ENCODE results near the gene TBRG1.
A peak's percentile ranks its signal among the peaks of the same experiment; 100 is the strongest.

The TBRG1 gene

GRCh38 chr11:124622531-124623451 is at the start of gene TBRG1:
Gene TBRG1 (plus strand): TSS chr11:124622864. CDS start chr11:124623084, 220 bp downstream.
- DNase-seq (ENCODE audit: low spot score in 2 of 2) (peak; percentile 53 to 56), ATAC-seq (ENCODE audit: low read depth) (peak; percentile 93)
- Mint-ChIP-seq H3K36me3 (peaks cover 14% of the 10 kb centered on the region), H3K27ac (peak within 1 kb of the TSS; percentile 89), H3K9me3 (no peaks in the 10 kb centered on the region), H3K4me1 (peaks cover 18% of the 10 kb centered on the region), H3K4me3 (peak within 1 kb of the TSS; percentile 89), H3K27me3 (peaks cover 7% of the 10 kb centered on the region)

- H3K27ac Mint-ChIP-seq: no peak overlapping the region
- no peak for ATAC-seq (ENCODE audit: low read depth)
Measured at GRCh38 chr11:124577716-124578427, 44.8 kb upstream of the TBRG1 start.

GRCh38 chr11:124578761-124579160 is 43.9 kb upstream of the TBRG1 start:
- Mint-ChIP-seq H3K27me3 (peaks cover 4% of the 10 kb centered on the region), H3K36me3 (no peaks in the 10 kb centered on the region), H3K9me3 (no peaks in the 10 kb centered on the region), H3K27ac (no peak overlapping the region), H3K4me3 (no peak overlapping the region), H3K4me1 (no peaks in the 10 kb centered on the region)
- DNase-seq (ENCODE audit: low spot score in 2 of 2): no peak
- ATAC-seq (ENCODE audit: low read depth): no peak

More at GRCh38 chr11:124577716-124578427, 44.8 kb upstream of the TBRG1 start:
- H3K4me3 Mint-ChIP-seq: no peak overlapping the region
- H3K9me3 Mint-ChIP-seq: no peaks in the 10 kb centered on the region
- peaks cover 4% of the 10 kb centered on the region for H3K27me3 Mint-ChIP-seq
- no peak for DNase-seq (ENCODE audit: low spot score in 2 of 2)
- H3K4me1 Mint-ChIP-seq: no peaks in the 10 kb centered on the region
- H3K36me3 Mint-ChIP-seq: no peaks in the 10 kb centered on the region

GRCh38 chr11:124581817-124582216 is 40.8 kb upstream of the TBRG1 start:
- ATAC-seq (ENCODE audit: low read depth) (no peak), DNase-seq (ENCODE audit: low spot score in 2 of 2) (no peak)
- Mint-ChIP-seq H3K27me3 (peaks cover 6% of the 10 kb centered on the region), H3K36me3 (no peaks in the 10 kb centered on the region), H3K27ac (no peak overlapping the region), H3K4me1 (peaks cover 2% of the 10 kb centered on the region), H3K4me3 (no peak overlapping the region), H3K9me3 (no peaks in the 10 kb centered on the region)

GRCh38 chr11:124582565-124582964 is 40.1 kb upstream of the TBRG1 start:
- peaks cover 12% of the 10 kb centered on the region for H3K27me3 Mint-ChIP-seq

GRCh38 chr11:124583781-124584180 is 38.9 kb upstream of the TBRG1 start:
- Mint-ChIP-seq H3K9me3 (no peaks in the 10 kb centered on the region), H3K27ac (no peak overlapping the region), H3K36me3 (no peaks in the 10 kb centered on the region), H3K4me3 (no peak overlapping the region), H3K27me3 (peaks cover 12% of the 10 kb centered on the region), H3K4me1 (peaks cover 2% of the 10 kb centered on the region)
- DNase-seq (ENCODE audit: low spot score in 2 of 2) (no peak), ATAC-seq (ENCODE audit: low read depth) (no peak)

More at GRCh38 chr11:124582565-124582964, 40.1 kb upstream of the TBRG1 start:
- H3K4me1 Mint-ChIP-seq: peaks cover 2% of the 10 kb centered on the region
- no peaks in the 10 kb centered on the region for H3K36me3 Mint-ChIP-seq
- no peak for ATAC-seq (ENCODE audit: low read depth)
- H3K9me3 Mint-ChIP-seq: no peaks in the 10 kb centered on the region
- no peak overlapping the region for H3K4me3 Mint-ChIP-seq
- H3K27ac Mint-ChIP-seq: no peak overlapping the region
- DNase-seq (ENCODE audit: low spot score in 2 of 2): no peak

- Mint-ChIP-seq H3K27me3 (peaks cover 12% of the 10 kb centered on the region), H3K27ac (no peak overlapping the region), H3K4me3 (no peak overlapping the region), H3K9me3 (no peaks in the 10 kb centered on the region), H3K4me1 (peaks cover 2% of the 10 kb centered on the region), H3K36me3 (no peaks in the 10 kb centered on the region)
- ATAC-seq (ENCODE audit: low read depth): no peak
- no peak for DNase-seq (ENCODE audit: low spot score in 2 of 2)
Measured at GRCh38 chr11:124584681-124585372, 37.8 kb upstream of the TBRG1 start.

GRCh38 chr11:124586238-124586860 is 36.3 kb upstream of the TBRG1 start:
- peak; percentile 51 for ATAC-seq (ENCODE audit: low read depth)
- H3K9me3 Mint-ChIP-seq: no peaks in the 10 kb centered on the region
- no peak overlapping the region for H3K4me3 Mint-ChIP-seq
- peaks cover 2% of the 10 kb centered on the region for H3K4me1 Mint-ChIP-seq
- H3K27me3 Mint-ChIP-seq: peaks cover 12% of the 10 kb centered on the region
- no peaks in the 10 kb centered on the region for H3K36me3 Mint-ChIP-seq
- peak; percentile 24 to 43 for DNase-seq (ENCODE audit: low spot score in 2 of 2)
- no peak overlapping the region for H3K27ac Mint-ChIP-seq

GRCh38 chr11:124591430-124591829 is 31.2 kb upstream of the TBRG1 start:
- Mint-ChIP-seq H3K9me3 (no peaks in the 10 kb centered on the region), H3K4me3 (no peak overlapping the region), H3K27me3 (peaks cover 7% of the 10 kb centered on the region), H3K36me3 (no peaks in the 10 kb centered on the region), H3K27ac (no peak overlapping the region), H3K4me1 (no peaks in the 10 kb centered on the region)
- DNase-seq (ENCODE audit: low spot score in 2 of 2): no peak
- no peak for ATAC-seq (ENCODE audit: low read depth)

GRCh38 chr11:124592627-124593026 is 30.0 kb upstream of the TBRG1 start:
- Mint-ChIP-seq H3K36me3 (no peaks in the 10 kb centered on the region), H3K27ac (no peak overlapping the region), H3K9me3 (no peaks in the 10 kb centered on the region), H3K4me1 (no peaks in the 10 kb centered on the region), H3K27me3 (no peaks in the 10 kb centered on the region), H3K4me3 (no peak overlapping the region)
- ATAC-seq (ENCODE audit: low read depth) (no peak), DNase-seq (ENCODE audit: low spot score in 2 of 2) (no peak)

GRCh38 chr11:124595302-124595701 is 27.4 kb upstream of the TBRG1 start:
- H3K4me1 Mint-ChIP-seq: no peaks in the 10 kb centered on the region
- no peak overlapping the region for H3K27ac Mint-ChIP-seq
- H3K9me3 Mint-ChIP-seq: no peaks in the 10 kb centered on the region
- no peaks in the 10 kb centered on the region for H3K27me3 Mint-ChIP-seq
- no peak overlapping the region for H3K4me3 Mint-ChIP-seq
- DNase-seq (ENCODE audit: low spot score in 2 of 2): no peak
- ATAC-seq (ENCODE audit: low read depth): no peak
- H3K36me3 Mint-ChIP-seq: no peaks in the 10 kb centered on the region

- Mint-ChIP-seq H3K36me3 (no peaks in the 10 kb centered on the region), H3K4me1 (no peaks in the 10 kb centered on the region), H3K9me3 (no peaks in the 10 kb centered on the region), H3K27ac (no peak overlapping the region), H3K27me3 (peaks cover 6% of the 10 kb centered on the region), H3K4me3 (no peak overlapping the region)
- DNase-seq (ENCODE audit: low spot score in 2 of 2): no peak
- ATAC-seq (ENCODE audit: low read depth): no peak
Measured at GRCh38 chr11:124597626-124598025, 25.0 kb upstream of the TBRG1 start.

GRCh38 chr11:124600621-124601320 is 21.9 kb upstream of the TBRG1 start:
- H3K27me3 Mint-ChIP-seq: peaks cover 12% of the 10 kb centered on the region
- no peaks in the 10 kb centered on the region for H3K9me3 Mint-ChIP-seq
- peaks cover under 1% of the 10 kb centered on the region for H3K4me1 Mint-ChIP-seq
- DNase-seq (ENCODE audit: low spot score in 2 of 2) (no peak), ATAC-seq (ENCODE audit: low read depth) (no peak)
- no peak overlapping the region for H3K27ac Mint-ChIP-seq
- H3K36me3 Mint-ChIP-seq: no peaks in the 10 kb centered on the region
- no peak overlapping the region for H3K4me3 Mint-ChIP-seq

Data from memory B cell (primary cell).